Measurements from ENCODE around the gene D2HGDH. TPM values are rescaled to one million over a fixed set of nuclear protein-coding genes. Genes with fewer than 3 reads are reported as not detected.

D2HGDH gene
- total RNA-seq, 3 donors from 2014 or later = 52.2 to 88.6 (median 63.0) TPM

DNA sequence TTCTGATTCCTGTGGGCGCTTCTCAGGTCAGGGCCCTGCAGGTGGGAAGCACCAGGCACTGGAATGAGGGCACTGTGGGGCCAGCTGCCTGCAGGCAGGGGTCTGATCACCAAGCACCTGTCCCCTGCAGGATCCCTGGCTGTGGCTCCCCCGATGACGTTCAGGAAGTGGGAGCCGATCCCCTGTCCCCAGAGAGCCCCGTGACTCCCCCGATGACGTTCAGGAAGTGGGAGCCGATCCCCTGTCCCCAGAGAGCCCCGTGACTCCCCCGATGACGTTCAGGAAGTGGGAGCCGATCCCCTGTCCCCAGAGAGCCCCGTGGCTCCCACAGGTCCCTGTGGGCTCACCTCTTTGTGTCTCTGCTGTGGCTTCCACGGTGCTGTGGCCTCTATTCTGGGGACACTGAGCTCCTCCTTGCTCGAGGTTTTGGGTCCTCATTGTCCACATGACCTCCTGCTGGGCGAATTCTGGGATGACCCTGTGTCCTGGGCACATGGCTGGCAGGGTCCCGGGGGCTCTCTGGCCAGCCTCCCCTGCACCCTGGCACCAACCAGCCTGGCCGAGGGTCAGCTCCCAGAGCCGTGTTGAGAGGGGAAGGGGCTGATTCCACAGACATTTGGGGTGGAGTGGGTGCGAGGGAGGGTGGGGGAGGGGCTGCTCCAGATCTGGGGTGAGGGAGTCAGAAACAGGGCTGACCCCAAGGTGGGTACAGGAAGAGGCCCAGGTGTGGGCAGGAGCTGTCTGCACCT lies 79.4 kb downstream of the D2HGDH start:
- DNase-seq (no peak), ATAC-seq (no peak)
- H3K36me3 ChIP-seq (ENCODE audit: low read depth) = no peaks in the 10 kb centered on the region
- intact Hi-C loops (cut with DNase I, micrococcal nuclease) = no loop called here
- H3K4me1 ChIP-seq (ENCODE audit: low read depth) = peaks cover 19% of the 10 kb centered on the region
- H3K9me3 ChIP-seq = no peaks in the 10 kb centered on the region
- H3K4me3 ChIP-seq = no peak overlapping the region
- TF ChIP-seq, protein P1, sequence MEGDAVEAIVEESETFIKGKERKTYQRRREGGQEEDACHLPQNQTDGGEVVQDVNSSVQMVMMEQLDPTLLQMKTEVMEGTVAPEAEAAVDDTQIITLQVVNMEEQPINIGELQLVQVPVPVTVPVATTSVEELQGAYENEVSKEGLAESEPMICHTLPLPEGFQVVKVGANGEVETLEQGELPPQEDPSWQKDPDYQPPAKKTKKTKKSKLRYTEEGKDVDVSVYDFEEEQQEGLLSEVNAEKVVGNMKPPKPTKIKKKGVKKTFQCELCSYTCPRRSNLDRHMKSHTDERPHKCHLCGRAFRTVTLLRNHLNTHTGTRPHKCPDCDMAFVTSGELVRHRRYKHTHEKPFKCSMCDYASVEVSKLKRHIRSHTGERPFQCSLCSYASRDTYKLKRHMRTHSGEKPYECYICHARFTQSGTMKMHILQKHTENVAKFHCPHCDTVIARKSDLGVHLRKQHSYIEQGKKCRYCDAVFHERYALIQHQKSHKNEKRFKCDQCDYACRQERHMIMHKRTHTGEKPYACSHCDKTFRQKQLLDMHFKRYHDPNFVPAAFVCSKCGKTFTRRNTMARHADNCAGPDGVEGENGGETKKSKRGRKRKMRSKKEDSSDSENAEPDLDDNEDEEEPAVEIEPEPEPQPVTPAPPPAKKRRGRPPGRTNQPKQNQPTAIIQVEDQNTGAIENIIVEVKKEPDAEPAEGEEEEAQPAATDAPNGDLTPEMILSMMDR (IDR thresholded peaks at IDR 0.05) = no peak

DNA sequence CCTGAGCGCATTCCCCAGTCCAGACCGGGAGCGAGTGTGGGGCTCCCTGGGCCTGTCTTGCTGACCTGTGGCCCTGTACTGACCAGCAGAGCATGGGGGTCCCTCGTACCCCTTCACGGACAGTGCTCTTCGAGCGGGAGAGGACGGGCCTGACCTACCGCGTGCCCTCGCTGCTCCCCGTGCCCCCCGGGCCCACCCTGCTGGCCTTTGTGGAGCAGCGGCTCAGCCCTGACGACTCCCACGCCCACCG lies 79.9 kb downstream of the D2HGDH start:
- Histone ChIP-seq H3K4me3 (no peak overlapping the region), H3K4me1 (ENCODE audit: low read depth) (peaks cover 18% of the 10 kb centered on the region), H3K36me3 (ENCODE audit: low read depth) (no peaks in the 10 kb centered on the region), H3K9me3 (no peaks in the 10 kb centered on the region)
- intact Hi-C loops (cut with DNase I, micrococcal nuclease) = no loop called here
- ATAC-seq = no peak
- peak in 1 of 3 donors; percentile 45 for DNase-seq
- TF ChIP-seq, protein P1 (IDR thresholded peaks at IDR 0.05) = no peak

DNA sequence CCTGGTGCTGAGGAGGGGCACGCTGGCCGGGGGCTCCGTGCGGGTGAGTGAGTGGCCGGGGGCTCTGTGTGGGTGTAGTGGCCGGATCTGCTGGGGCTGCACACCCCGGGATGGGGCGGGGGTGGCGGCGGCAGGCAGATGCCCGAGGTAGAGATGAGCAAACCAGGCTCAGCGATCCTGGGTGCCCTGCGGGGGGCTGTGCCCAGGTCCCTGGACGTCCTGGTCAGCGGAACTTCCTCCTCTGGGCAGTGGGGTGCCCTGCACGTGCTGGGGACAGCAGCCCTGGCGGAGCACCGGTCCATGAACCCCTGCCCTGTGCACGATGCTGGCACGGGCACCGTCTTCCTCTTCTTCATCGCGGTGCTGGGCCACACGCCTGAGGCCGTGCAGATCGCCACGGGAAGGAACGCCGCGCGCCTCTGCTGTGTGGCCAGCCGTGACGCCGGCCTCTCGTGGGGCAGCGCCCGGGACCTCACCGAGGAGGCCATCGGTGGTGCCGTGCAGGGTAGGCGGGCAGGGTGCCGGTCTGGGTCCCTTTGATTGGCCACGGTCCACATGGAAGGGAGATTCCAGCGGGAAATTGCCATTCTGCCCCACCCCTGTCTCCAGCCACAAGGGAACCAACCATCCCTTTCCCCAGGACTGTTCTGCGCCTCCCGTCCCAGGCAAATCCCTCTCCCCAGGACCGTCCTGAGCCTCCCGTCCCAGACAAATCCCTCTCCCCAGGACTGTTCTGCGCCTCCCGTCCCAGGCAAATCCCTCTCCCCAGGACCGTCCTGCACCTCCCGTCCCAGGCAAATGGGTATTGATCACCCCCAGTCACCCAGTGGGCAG lies 80.4 kb downstream of the D2HGDH start:
- DNase-seq (peak; percentile 3 to 48 (median 42)), ATAC-seq (peak; percentile 35)
- TF ChIP-seq, protein P1 (IDR thresholded peaks at IDR 0.05) = no peak
- Histone ChIP-seq H3K9me3 (no peaks in the 10 kb centered on the region), H3K4me3 (no peak overlapping the region), H3K4me1 (ENCODE audit: low read depth) (peaks cover 15% of the 10 kb centered on the region), H3K36me3 (ENCODE audit: low read depth) (no peaks in the 10 kb centered on the region)
- intact Hi-C loops (cut with DNase I, micrococcal nuclease) = no loop called here

DNA sequence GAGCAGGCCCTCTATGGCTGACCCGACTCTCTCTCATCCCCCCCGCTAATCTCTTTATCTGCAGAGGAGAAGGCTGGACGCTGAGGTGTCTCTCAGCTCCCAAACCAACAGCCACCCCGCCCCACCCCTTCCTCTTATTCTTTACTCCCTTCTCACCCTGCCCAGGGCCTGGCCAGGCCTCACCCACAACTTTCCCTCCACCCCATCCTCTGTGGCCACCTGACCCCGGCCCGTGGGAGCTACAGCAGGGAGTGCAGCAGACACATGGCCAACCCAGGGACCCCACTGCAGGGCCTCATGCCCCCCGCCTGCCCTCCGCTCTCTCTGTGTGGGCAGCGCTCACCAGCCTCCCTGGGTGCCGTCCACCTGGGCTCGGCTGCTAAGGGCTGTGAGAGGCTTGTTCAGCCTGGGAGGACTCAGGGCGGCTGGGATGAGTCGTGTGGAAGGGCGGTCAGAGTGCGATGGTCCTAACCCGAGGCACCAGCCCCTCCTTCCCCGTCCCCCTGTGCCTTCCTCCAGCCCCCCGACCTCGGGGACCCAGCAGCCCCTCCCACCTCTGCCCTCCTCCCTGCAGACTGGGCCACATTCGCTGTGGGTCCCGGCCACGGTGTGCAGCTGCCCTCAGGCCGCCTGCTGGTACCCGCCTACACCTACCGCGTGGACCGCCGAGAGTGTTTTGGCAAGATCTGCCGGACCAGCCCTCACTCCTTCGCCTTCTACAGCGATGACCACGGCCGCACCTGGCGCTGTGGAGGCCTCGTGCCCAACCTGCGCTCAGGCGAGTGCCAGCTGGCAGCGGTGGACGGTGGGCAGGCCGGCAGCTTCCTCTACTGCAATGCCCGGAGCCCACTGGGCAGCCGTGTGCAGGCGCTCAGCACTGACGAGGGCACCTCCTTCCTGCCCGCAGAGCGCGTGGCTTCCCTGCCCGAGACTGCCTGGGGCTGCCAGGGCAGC lies 81.3 kb downstream of the D2HGDH start:
- TF ChIP-seq, protein P1 (IDR thresholded peaks at IDR 0.05) = no peak
- no peaks in the 10 kb centered on the region for H3K36me3 ChIP-seq (ENCODE audit: low read depth)
- no peak for ATAC-seq
- H3K4me1 ChIP-seq (ENCODE audit: low read depth) = peaks cover 15% of the 10 kb centered on the region
- intact Hi-C loops (cut with DNase I, micrococcal nuclease) = no loop called here
- no peak overlapping the region for H3K4me3 ChIP-seq
- DNase-seq = peak in 2 of 3 donors; percentile 4 to 37
- H3K9me3 ChIP-seq = no peaks in the 10 kb centered on the region

DNA sequence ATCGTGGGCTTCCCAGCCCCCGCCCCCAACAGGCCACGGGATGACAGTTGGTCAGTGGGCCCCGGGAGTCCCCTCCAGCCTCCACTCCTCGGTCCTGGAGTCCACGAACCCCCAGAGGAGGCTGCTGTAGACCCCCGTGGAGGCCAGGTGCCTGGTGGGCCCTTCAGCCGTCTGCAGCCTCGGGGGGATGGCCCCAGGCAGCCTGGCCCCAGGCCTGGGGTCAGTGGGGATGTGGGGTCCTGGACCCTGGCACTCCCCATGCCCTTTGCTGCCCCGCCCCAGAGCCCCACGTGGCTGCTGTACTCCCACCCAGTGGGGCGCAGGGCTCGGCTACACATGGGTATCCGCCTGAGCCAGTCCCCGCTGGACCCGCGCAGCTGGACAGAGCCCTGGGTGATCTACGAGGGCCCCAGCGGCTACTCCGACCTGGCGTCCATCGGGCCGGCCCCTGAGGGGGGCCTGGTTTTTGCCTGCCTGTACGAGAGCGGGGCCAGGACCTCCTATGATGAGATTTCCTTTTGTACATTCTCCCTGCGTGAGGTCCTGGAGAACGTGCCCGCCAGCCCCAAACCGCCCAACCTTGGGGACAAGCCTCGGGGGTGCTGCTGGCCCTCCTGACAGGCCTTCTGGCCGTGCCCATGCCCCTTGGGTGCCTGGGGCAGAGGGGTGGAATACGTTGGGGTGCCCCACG lies 82.1 kb downstream of the D2HGDH start:
- peaks cover 15% of the 10 kb centered on the region for H3K4me1 ChIP-seq (ENCODE audit: low read depth)
- intact Hi-C loops (cut with DNase I, micrococcal nuclease) = no loop called here
- no peak for ATAC-seq
- no peaks in the 10 kb centered on the region for H3K9me3 ChIP-seq
- no peak overlapping the region for H3K4me3 ChIP-seq
- TF ChIP-seq, protein P1 (IDR thresholded peaks at IDR 0.05) = no peak
- no peaks in the 10 kb centered on the region for H3K36me3 ChIP-seq (ENCODE audit: low read depth)
- DNase-seq = peak in 2 of 3 donors; percentile 11 to 32
